Umbilical cord (tissue), 1 donor: ENCODE results near the gene KLHL17. TPM values are rescaled to one million over a fixed set of nuclear protein-coding genes. Genes with fewer than 3 reads are reported as not detected.

Experiments used
- total RNA-seq: library from RNA; depleted of rRNA; stranded (reverse); fragments of >200 nt; gene quantifications from one replicate; pipeline ENCODE4 v1.2.3, GENCODE V29; 2014; ENCODE audit warnings: low replicate concordance; ENCODE audit not compliant: insufficient read depth

KLHL17 gene
- total RNA-seq, 1 donor from 2014 or later, result 3.4 TPM

Other genes with a start within 250 kb of the KLHL17 start
- 11.1 TPM for gene SAMD11, start 36.7 kb upstream of the KLHL17 start, total RNA-seq
- gene NOC2L, start 1.3 kb upstream of the KLHL17 start, total RNA-seq, result 26.2 TPM
- 1.2 TPM for gene PLEKHN1, start 5.9 kb downstream of the KLHL17 start, total RNA-seq
- gene PERM1, start 21.5 kb downstream of the KLHL17 start, total RNA-seq, result 0.96 TPM
- gene HES4, start 39.5 kb downstream of the KLHL17 start, total RNA-seq, result 40.2 TPM
- gene ISG15, start 52.9 kb downstream of the KLHL17 start, total RNA-seq, result 54.9 TPM
- gene AGRN, start 59.5 kb downstream of the KLHL17 start, total RNA-seq, result 68.4 TPM
- 1.9 TPM for gene RNF223, start 113.7 kb downstream of the KLHL17 start, total RNA-seq
- gene C1orf159, start 155.5 kb downstream of the KLHL17 start, total RNA-seq, result 7.7 TPM
- gene TTLL10, start 213.3 kb downstream of the KLHL17 start, total RNA-seq, result not detected
- gene TNFRSF18, start 246.0 kb downstream of the KLHL17 start, total RNA-seq, result not detected